K562 (cell line): ENCODE data around the gene ARHGAP22. TPM values are rescaled to one million over a fixed set of nuclear protein-coding genes. Genes with fewer than 3 reads are reported as not detected.

Source experiments
- ATAC-seq: fragments of 200-7000 bp; cut with Tn5 transposase; 3 replicates; pipeline ENCODE4 v1.9.1; 2020; ENCODE audit warnings: moderate library complexity
- BruUV-seq: library from RNA; stranded (reverse); fragments of 400-500 nt; replicated peaks from 2 replicates; lab custom pipeline; 2021; lab: Mats Ljungman, UMichigan
- CTCF ChIA-PET: fragments of 300-600 bp; formaldehyde crosslinking; extraction: SDS; loops from one replicate; lab custom pipeline; 2021; ENCODE audit warnings: low intra/inter-chr PET ratio; lab: Yijun Ruan, JAX
- POLR2A ChIA-PET: fragments of 300-600, 350-650 bp; sonication (Branson Sonifier 250); formaldehyde crosslinking; extraction: SDS; loops from one replicate; lab custom pipeline; 2021; ENCODE audit warnings: antibody characterized with exemption, inconsistent platforms; lab: Yijun Ruan, JAX
- DNase-seq, 4 experiments: peaks; one replicate each; pipeline versions ENCODE4 v3.0.0 to v3.0.0-alpha.2; 2011 to 2018; ENCODE audit warnings: low spot score in 3 of 4, mixed read lengths in 3 of 4; ENCODE audit errors: extremely low read depth in 1 of 4
- FAIRE-seq: peaks from 2 replicates; lab custom pipeline; 2011; peaks lifted over from hg19 to GRCh38; lab: Jason Lieb, UNC
- H2AFZ ChIP-seq: 2 replicates; pipeline ENCODE4 v1.6.0; 2011; ENCODE audit warnings: low read depth, low read length, control low read depth, inconsistent platforms
- H3K27ac ChIP-seq: fragments of 200-600 bp; 3 replicates; pipeline ENCODE4 v1.8.0; 2011; ENCODE audit warnings: low read depth, mild to moderate bottlenecking, control low read depth, inconsistent platforms, low read length, moderate library complexity, mixed read lengths; ENCODE audit errors: extremely low read depth
- H3K27me3 ChIP-seq, 2 experiments: fragments of 300-600 bp in 1 of 2; 2 replicates in 1 of 2; 3 replicates in 1 of 2; pipeline versions ENCODE4 v1.6.0 to v1.8.0; 2011; ENCODE audit warnings: inconsistent platforms in 2 of 2, low read length in 2 of 2, mild to moderate bottlenecking in 1 of 2, mixed read lengths in 1 of 2, moderate library complexity in 1 of 2; ENCODE audit not compliant: control insufficient read depth in 2 of 2, insufficient read depth in 2 of 2
- H3K36me3 ChIP-seq: fragments of 300-600 bp; 3 replicates; pipeline ENCODE4 v1.8.0; 2011; ENCODE audit warnings: mild to moderate bottlenecking, low read length, inconsistent platforms; ENCODE audit not compliant: control insufficient read depth, insufficient read depth
- H3K4me1 ChIP-seq, 2 experiments: fragments of 200-600 bp in 1 of 2; replicated peaks in 1 of 2; 2 replicates in 1 of 2; 3 replicates in 1 of 2; pipeline versions ENCODE4 v1.5.1 to v1.8.0; 2011; ENCODE audit warnings: inconsistent platforms in 2 of 2, low read length in 2 of 2, mild to moderate bottlenecking in 1 of 2, mixed read lengths in 1 of 2, moderate library complexity in 1 of 2; ENCODE audit not compliant: control insufficient read depth in 2 of 2, insufficient read depth in 2 of 2
- H3K4me2 ChIP-seq: 2 replicates; pipeline ENCODE4 v1.6.1; 2011; ENCODE audit warnings: low read length, control low read depth, inconsistent platforms, mixed read lengths; ENCODE audit not compliant: insufficient read depth
- H3K4me3 ChIP-seq: fragments of 200-600 bp; sonication (generic), shearing (Covaris generic); 2 replicates; pipeline ENCODE4 v1.5.1; 2016; ENCODE audit warnings: control low read depth, inconsistent platforms
- H3K79me2 ChIP-seq: fragments of 200-600 bp; 3 replicates; pipeline ENCODE4 v1.8.0; 2011; ENCODE audit warnings: low read length, inconsistent platforms; ENCODE audit not compliant: control insufficient read depth, insufficient read depth
- H3K9ac ChIP-seq, 2 experiments: 2 replicates each; pipeline versions ENCODE4 v1.6.0 to v1.6.1; 2011; ENCODE audit warnings: low read depth in 2 of 2, low read length in 2 of 2, control low read depth in 1 of 2, inconsistent platforms in 1 of 2, mild to moderate bottlenecking in 1 of 2, mixed read lengths in 1 of 2; ENCODE audit not compliant: insufficient read depth in 1 of 2
- H3K9me1 ChIP-seq: one replicate; pipeline ENCODE4 v1.6.0; 2011; ENCODE audit warnings: inconsistent platforms, mild to moderate bottlenecking, low read length, moderate library complexity; ENCODE audit not compliant: control insufficient read depth, insufficient read depth
- H3K9me3 ChIP-seq: replicated peaks from 2 replicates; pipeline ENCODE4 v1.5.1; 2011; ENCODE audit warnings: low read depth, low read length, inconsistent platforms; ENCODE audit not compliant: control insufficient read depth, insufficient read depth
- H4K20me1 ChIP-seq: replicated peaks from 2 replicates; pipeline ENCODE4 v1.6.1; 2011; ENCODE audit warnings: low read length, inconsistent platforms, mixed read lengths; ENCODE audit not compliant: control insufficient read depth, insufficient read depth
- CEBPG ChIP-seq, 3 experiments: fragments of 200-800 bp in 1 of 3; sonication (Bioruptor generic) in 1 of 3; sonication (generic) in 1 of 3; formaldehyde crosslinking in 1 of 3; IDR thresholded peaks in 2 of 3; conservative IDR thresholded peaks in 1 of 3; 2 replicates each; pipeline versions ENCODE4 v1.6.1 to v1.8.0; 2016 to 2022; ENCODE audit warnings: missing compliant biosample characterization in 2 of 3, missing genetic modification characterization in 2 of 3, mild to moderate bottlenecking in 1 of 3, missing genetic modification reagents in 1 of 3
- CREM ChIP-seq: IDR thresholded peaks from 2 replicates; pipeline ENCODE4 v1.6.1; 2014; ENCODE audit warnings: antibody characterized with exemption, low read depth
- GATAD2B ChIP-seq: fragments of 450-650 bp; IDR thresholded peaks from 2 replicates; pipeline ENCODE4 v1.6.1; 2017; ENCODE audit warnings: mild to moderate bottlenecking, borderline replicate concordance
- MIER1 ChIP-seq: fragments of 450-650 bp; IDR thresholded peaks from 2 replicates; pipeline ENCODE4 v1.6.1; 2016; ENCODE audit warnings: antibody characterized with exemption, mild to moderate bottlenecking, low read depth
- SREBF2 ChIP-seq: sonication (generic); formaldehyde crosslinking; IDR thresholded peaks from 2 replicates; pipeline ENCODE4 v1.4.0; 2020; ENCODE audit warnings: mild to moderate bottlenecking, missing genetic modification reagents
- TAF1 ChIP-seq: IDR thresholded peaks from 2 replicates; pipeline ENCODE4 v1.6.1; 2011; ENCODE audit warnings: mild to moderate bottlenecking, low read length, moderate library complexity; ENCODE audit not compliant: insufficient read depth, control insufficient read depth, severe bottlenecking; ENCODE audit errors: extremely low read depth
- ZNF316 ChIP-seq: fragments of 450-650 bp; IDR thresholded peaks from 2 replicates; pipeline ENCODE4 v1.6.1; 2016
- ZNF644 ChIP-seq: fragments of 200-800 bp; sonication (Bioruptor generic); IDR thresholded peaks from 2 replicates; pipeline ENCODE4 v1.6.1; 2016; ENCODE audit warnings: low read depth, missing genetic modification characterization, missing compliant biosample characterization
- WGBS: fragments of 100-300 bp; shearing (Covaris generic); methylation state at CpG from one replicate; pipeline ENCODE4 v1.1.6; 2016; ENCODE audit warnings: low coverage, mixed read lengths; ENCODE audit not compliant: insufficient coverage; ENCODE audit errors: missing lambda C conversion rate; 5-methylcytosine and 5-hydroxymethylcytosine counted together
- in situ Hi-C: fragments of 300-500 bp; cut with MboI; formaldehyde crosslinking; loops from 4 replicates; pipeline ENCODE4 v1.15.0; 2018; ENCODE audit warnings: inconsistent platforms, mixed read lengths
- intact Hi-C: fragments of 100-400 bp; cut with micrococcal nuclease; formaldehyde crosslinking; loops from 2 replicates; pipeline ENCODE4 v1.14.2; 2022
- polyA plus RNA-seq, 8 experiments: library from polyadenylated mRNA; depleted of rRNA in 4 of 8; stranded (reverse) in 5 of 8; unstranded in 3 of 8; fragments of >200 nt; fragmentation: Nextera tagmentation in 2 of 8; fragmentation: Illumina TruSeq in 1 of 8; extraction: Ambion mirVana in 2 of 8; extraction: Trizol in 1 of 8; gene quantifications; 2 replicates each; pipeline versions ENCODE4 v1.2.1 to v1.2.3, GENCODE V29; 2011 to 2014; ENCODE audit warnings: inconsistent platforms in 1 of 8, missing spikeins in 1 of 8
- total RNA-seq, 7 experiments: library from RNA; depleted of rRNA in 6 of 7; stranded (reverse); fragments of >200 nt in 6 of 7; fragmentation: Illumina TruSeq in 2 of 7; extraction: Trizol in 2 of 7; gene quantifications; 2 replicates each; pipeline versions ENCODE4 v1.2.1 to v1.2.3, GENCODE V29; 2011 to 2021; ENCODE audit warnings: low replicate concordance in 1 of 7

ARHGAP22 gene
- total and polyA plus RNA-seq, 9 of the 15 experiments (the other 6 are each of a cell fraction or from before 2014, with no cell fraction given) = 1.3 to 28.1 (median 12.7) TPM

- Histone ChIP-seq H3K36me3 (no peaks in the 10 kb centered on the region), H3K27ac (no peak overlapping the region), H3K4me1 (no peaks in the 10 kb centered on the region), H4K20me1 (no peaks in the 10 kb centered on the region), H3K79me2 (no peaks in the 10 kb centered on the region), H3K27me3 (peaks cover 0 to 4% of the 10 kb centered on the region in 2 experiments; a peak in 1 of 5 replicates), H3K9ac (no peak overlapping the region), H3K4me2 (no peak overlapping the region), H3K4me3 (no peak overlapping the region), H2AFZ (no peak overlapping the region), H3K9me3 (no peaks in the 10 kb centered on the region), H3K9me1 (no peaks in the 10 kb centered on the region)
- ChIA-PET CTCF (no interaction called here), POLR2A (interaction anchor here (0.9 kb wide), 1 partner anchor 12 kb away, joined by 4 read pairs; no protein-coding TSS in a partner anchor)
- in situ Hi-C loops (no loop called here), intact Hi-C loops (no loop called here)
- BruUV-seq = no TSS peak
- 7% methylated on average over 5 of the region's 5 CpGs for WGBS
- DNase-seq = no peak
- FAIRE-seq = no peak
- ATAC-seq = no peak
- TF ChIP-seq ZNF644 (no peak), GATAD2B (no peak), TAF1 (no peak), MIER1 (no peak), ZNF316 (no peak), SREBF2 (no peak), CREM (no peak), CEBPG (CRISPR knock-in tag; IDR thresholded peaks at IDR 0.05) (no peak), CEBPG (tag; conservative IDR thresholded peaks at IDR 0.05 in 1 of 2, IDR thresholded peaks at IDR 0.05 in 1 of 2) (no peak)
Measured at GRCh38 chr10:48531486-48531885, 73.4 kb downstream of the ARHGAP22 start.
